Upper lobe of right lung (tissue), 1 donor: ENCODE measurements around the gene EYS. TPM values are rescaled to one million over a fixed set of nuclear protein-coding genes. Genes with fewer than 3 reads are reported as not detected.

Experiments
- ATAC-seq: fragments of 200-7000 bp; cut with Tn5 transposase; one replicate; pipeline ENCODE4 v1.9.1; 2020; ENCODE audit warnings: mild to moderate bottlenecking, moderate library complexity
- DNase-seq: peaks from one replicate; pipeline ENCODE4 v3.0.0-alpha.2; 2020
- H3K27ac ChIP-seq: fragments of 200-600 bp; one replicate; pipeline ENCODE4 v1.8.0; 2022
- H3K27me3 ChIP-seq: fragments of 200-600 bp; one replicate; pipeline ENCODE4 v1.8.0; 2022; ENCODE audit warnings: mild to moderate bottlenecking
- H3K36me3 ChIP-seq: fragments of 200-600 bp; one replicate; pipeline ENCODE4 v1.8.0; 2022
- H3K4me1 ChIP-seq: fragments of 200-600 bp; one replicate; pipeline ENCODE4 v1.8.0; 2022
- H3K4me3 ChIP-seq: fragments of 200-600 bp; one replicate; pipeline ENCODE4 v1.8.0; 2022; ENCODE audit warnings: mild to moderate bottlenecking
- H3K9me3 ChIP-seq: fragments of 200-600 bp; one replicate; pipeline ENCODE4 v1.8.0; 2022
- intact Hi-C: fragments of 100-400 bp; cut with DNase I; formaldehyde crosslinking; loops from one replicate; pipeline ENCODE4 v1.11.0; 2022
- total RNA-seq: library from RNA; stranded (reverse); fragmentation: NEBNext Ultra II Directional; extraction: Animal tissue kit (Norgen Biotek cat#: 25700); gene quantifications from one replicate; pipeline ENCODE4 v1.2.1, GENCODE V29; 2021
- TF ChIP-seq, protein P1 (sequence below): fragments of 200-600 bp; IDR thresholded peaks from one replicate; pipeline ENCODE4 v1.8.0; 2022; ENCODE audit warnings: antibody characterized with exemption
- donor health status: DM: no; HTN: yes; CAD: no; lungs with severe emphysema.

Gene EYS
- total RNA-seq, 1 donor from 2014 or later = not detected

DNA sequence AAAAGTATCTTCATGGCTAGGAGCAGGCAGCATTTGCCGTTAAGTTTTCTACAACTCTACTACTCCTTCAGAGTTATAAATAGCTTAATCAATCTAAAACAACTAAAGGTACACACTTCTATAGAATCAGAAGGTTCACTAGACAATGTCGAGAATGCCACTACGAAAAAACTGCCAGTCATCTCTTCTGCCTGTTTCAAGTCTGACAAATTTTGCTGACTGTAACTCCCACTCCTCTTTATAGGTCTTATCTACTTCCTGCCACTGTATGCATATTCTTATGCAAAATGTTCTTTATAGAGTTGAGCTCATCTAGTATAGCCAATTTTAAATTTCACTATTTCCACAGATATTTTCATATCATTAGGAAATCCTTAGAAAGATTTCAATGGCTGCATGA lies 160.1 kb downstream of the EYS start:
- no peaks in the 10 kb centered on the region for H3K4me1 ChIP-seq
- TF ChIP-seq, protein P1, sequence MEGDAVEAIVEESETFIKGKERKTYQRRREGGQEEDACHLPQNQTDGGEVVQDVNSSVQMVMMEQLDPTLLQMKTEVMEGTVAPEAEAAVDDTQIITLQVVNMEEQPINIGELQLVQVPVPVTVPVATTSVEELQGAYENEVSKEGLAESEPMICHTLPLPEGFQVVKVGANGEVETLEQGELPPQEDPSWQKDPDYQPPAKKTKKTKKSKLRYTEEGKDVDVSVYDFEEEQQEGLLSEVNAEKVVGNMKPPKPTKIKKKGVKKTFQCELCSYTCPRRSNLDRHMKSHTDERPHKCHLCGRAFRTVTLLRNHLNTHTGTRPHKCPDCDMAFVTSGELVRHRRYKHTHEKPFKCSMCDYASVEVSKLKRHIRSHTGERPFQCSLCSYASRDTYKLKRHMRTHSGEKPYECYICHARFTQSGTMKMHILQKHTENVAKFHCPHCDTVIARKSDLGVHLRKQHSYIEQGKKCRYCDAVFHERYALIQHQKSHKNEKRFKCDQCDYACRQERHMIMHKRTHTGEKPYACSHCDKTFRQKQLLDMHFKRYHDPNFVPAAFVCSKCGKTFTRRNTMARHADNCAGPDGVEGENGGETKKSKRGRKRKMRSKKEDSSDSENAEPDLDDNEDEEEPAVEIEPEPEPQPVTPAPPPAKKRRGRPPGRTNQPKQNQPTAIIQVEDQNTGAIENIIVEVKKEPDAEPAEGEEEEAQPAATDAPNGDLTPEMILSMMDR = no peak
- intact Hi-C loops = no loop called here

DNA sequence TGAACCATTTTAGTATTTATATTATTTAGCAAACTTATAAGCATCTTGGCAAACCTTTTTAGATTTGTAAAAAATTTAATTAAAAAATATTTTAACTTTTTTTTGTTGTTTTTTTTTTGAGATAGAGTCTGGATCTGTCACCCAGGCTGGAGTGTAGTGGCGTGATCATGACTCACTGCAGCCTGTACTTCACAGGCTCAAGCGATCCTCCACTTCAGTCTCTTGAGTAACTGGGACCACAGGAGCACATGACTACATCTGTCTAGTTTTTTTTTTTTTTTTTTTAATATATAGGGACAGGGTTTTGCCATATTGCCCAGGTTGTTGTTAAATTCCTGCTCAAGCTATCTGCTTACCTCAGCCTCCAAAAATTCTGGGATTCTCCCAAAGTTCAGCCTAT lies 161.1 kb downstream of the EYS start:
- Histone ChIP-seq H3K27me3 (no peaks in the 10 kb centered on the region), H3K4me3 (no peak overlapping the region), H3K36me3 (no peaks in the 10 kb centered on the region), H3K4me1 (no peaks in the 10 kb centered on the region), H3K9me3 (no peaks in the 10 kb centered on the region), H3K27ac (no peak overlapping the region)
- intact Hi-C loops = no loop called here
- DNase-seq = no peak
- TF ChIP-seq, protein P1 = no peak
- ATAC-seq = no peak

More for the DNA sequence above, 160.1 kb downstream of the EYS start:
- Histone ChIP-seq H3K27ac (no peak overlapping the region), H3K36me3 (no peaks in the 10 kb centered on the region), H3K27me3 (no peaks in the 10 kb centered on the region), H3K9me3 (no peaks in the 10 kb centered on the region), H3K4me3 (no peak overlapping the region)
- ATAC-seq = no peak
- DNase-seq = no peak

DNA sequence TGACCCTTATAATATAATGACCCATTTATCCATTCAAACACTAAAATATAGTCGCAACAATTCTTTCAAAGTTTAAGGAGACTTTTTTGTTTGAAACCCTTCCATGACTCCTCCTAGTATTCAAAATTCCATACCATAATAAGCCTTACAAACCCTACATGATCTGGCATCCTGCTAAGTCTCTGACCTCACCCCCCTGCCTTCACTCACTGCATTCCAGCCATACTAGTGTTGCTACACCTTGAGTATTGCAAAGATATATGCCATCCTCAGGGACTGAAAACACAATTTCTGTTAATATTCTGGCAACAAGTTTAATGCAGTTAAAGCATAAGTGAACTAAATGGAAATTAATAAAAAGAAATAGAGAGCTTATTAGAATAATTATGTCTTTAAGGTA lies 168.4 kb downstream of the EYS start:
- no peak for ATAC-seq
- TF ChIP-seq, protein P1 = no peak
- H3K4me1 ChIP-seq = no peaks in the 10 kb centered on the region
- no peak for DNase-seq
- H3K27me3 ChIP-seq = no peaks in the 10 kb centered on the region
- H3K4me3 ChIP-seq = no peak overlapping the region
- no peak overlapping the region for H3K27ac ChIP-seq
- intact Hi-C loops = no loop called here
- no peaks in the 10 kb centered on the region for H3K9me3 ChIP-seq
- H3K36me3 ChIP-seq = no peaks in the 10 kb centered on the region

DNA sequence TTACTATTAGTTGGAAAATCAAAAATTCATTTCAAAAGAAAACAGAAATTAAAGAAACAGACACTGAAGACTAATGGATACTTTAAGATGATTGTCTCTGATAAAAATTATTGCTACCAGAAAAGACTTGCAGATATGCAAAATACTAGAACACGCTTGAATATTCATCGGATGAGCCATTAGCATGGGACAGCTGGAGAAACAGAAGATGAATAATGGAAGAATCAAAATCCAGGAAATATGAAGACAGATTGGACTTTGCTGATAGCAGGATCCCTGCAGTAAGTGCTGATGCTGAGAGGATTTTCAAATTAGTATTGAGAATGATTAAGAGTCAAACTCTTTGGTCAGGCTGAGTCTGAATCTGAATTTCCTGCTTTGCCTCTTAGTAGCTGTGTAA lies 169.4 kb downstream of the EYS start:
- no peaks in the 10 kb centered on the region for H3K4me1 ChIP-seq
- DNase-seq = no peak
- H3K36me3 ChIP-seq = no peaks in the 10 kb centered on the region
- H3K9me3 ChIP-seq = no peaks in the 10 kb centered on the region
- no peak for ATAC-seq
- intact Hi-C loops = no loop called here
- H3K4me3 ChIP-seq = no peak overlapping the region
- H3K27ac ChIP-seq = no peak overlapping the region
- no peaks in the 10 kb centered on the region for H3K27me3 ChIP-seq
- TF ChIP-seq, protein P1 = no peak

DNA sequence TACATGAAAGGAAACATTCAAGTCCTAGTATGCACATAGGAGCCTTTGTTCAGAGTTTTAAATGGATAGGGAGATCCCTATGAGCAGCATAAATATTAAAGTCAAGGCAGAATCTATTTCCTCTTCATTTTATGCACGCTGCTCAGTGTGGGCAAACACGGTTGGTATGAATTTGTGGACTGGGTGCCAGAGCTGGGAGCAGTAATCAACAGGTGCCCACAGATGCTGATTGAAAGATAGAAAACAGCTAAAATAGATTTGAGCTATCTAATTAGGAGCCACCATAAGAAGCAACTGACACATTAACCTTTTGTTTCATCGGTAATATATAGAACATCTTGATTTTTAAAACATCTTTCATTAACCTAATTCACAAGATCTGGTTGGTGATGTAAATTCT lies 175.5 kb downstream of the EYS start:
- intact Hi-C loops = no loop called here
- ATAC-seq (no peak), DNase-seq (no peak)
- Histone ChIP-seq H3K4me3 (no peak overlapping the region), H3K9me3 (no peaks in the 10 kb centered on the region), H3K36me3 (no peaks in the 10 kb centered on the region), H3K27me3 (no peaks in the 10 kb centered on the region), H3K4me1 (no peaks in the 10 kb centered on the region), H3K27ac (no peak overlapping the region)
- TF ChIP-seq, protein P1 = no peak

DNA sequence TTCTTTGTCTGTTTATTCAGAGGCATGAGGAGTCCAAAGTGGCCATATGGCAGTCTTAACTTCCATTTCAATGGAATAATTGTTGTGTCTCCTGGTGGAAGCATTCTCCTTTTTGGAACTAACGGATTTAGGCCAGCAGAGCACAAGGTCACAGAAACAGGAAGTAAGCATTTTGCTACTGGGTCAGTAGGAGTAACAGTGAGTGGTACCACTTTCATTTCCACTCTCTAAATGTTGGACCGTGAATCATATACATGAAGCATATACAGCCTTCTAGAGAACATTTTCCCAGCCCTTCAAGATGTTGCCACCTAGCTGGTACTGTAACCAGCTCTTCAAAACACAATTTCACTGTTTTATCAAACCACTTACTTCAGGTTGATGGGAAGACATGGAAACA lies 182.8 kb downstream of the EYS start:
- Histone ChIP-seq H3K27ac (no peak overlapping the region), H3K27me3 (no peaks in the 10 kb centered on the region), H3K36me3 (no peaks in the 10 kb centered on the region), H3K9me3 (no peaks in the 10 kb centered on the region), H3K4me3 (no peak overlapping the region), H3K4me1 (no peaks in the 10 kb centered on the region)
- ATAC-seq (no peak), DNase-seq (no peak)
- TF ChIP-seq, protein P1 = no peak
- intact Hi-C loops = no loop called here
